MM.1S (cell line): ENCODE data around the gene FAM20A.

Experiments
- EZH2 ChIP-seq: fragments of 300-600 bp; sonication (generic); optimal IDR thresholded peaks from 2 replicates; pipeline ENCODE3; 2017; ENCODE audit warnings: low read depth, mild to moderate bottlenecking, antibody characterized with exemption, low read length, mixed read lengths
- TF ChIP-seq, protein P1 (sequence below): fragments of 300-600 bp; sonication (generic); IDR thresholded peaks from 2 replicates; pipeline ENCODE4 v1.5.1; 2016; ENCODE audit warnings: antibody characterized with exemption, low read length, mixed read lengths

DNA sequence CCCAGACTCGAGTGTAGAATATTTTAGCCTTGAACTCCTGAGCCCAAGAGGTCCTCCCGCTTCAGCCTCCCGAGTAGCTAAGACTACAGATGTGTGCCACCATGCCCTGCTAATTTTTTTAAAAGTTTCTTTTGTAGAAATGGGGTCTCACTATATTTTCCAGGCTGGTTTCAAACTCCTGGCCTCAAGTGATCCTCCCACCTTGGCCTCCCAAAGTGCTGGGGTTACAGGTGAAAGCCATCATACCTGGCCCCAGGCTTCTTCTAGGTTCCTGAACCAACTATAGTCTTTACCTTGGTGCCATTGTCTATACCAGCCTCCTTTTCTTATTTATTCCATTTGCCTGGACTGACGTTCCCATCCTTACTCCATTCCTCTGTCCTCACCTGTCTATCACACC, 106.1 kb downstream of the FAM20A start:
- TF ChIP-seq, protein P1, sequence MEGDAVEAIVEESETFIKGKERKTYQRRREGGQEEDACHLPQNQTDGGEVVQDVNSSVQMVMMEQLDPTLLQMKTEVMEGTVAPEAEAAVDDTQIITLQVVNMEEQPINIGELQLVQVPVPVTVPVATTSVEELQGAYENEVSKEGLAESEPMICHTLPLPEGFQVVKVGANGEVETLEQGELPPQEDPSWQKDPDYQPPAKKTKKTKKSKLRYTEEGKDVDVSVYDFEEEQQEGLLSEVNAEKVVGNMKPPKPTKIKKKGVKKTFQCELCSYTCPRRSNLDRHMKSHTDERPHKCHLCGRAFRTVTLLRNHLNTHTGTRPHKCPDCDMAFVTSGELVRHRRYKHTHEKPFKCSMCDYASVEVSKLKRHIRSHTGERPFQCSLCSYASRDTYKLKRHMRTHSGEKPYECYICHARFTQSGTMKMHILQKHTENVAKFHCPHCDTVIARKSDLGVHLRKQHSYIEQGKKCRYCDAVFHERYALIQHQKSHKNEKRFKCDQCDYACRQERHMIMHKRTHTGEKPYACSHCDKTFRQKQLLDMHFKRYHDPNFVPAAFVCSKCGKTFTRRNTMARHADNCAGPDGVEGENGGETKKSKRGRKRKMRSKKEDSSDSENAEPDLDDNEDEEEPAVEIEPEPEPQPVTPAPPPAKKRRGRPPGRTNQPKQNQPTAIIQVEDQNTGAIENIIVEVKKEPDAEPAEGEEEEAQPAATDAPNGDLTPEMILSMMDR, result no peak
- TF ChIP-seq EZH2, result no peak
